Body of pancreas (tissue), 4 donors: Measurements from ENCODE around the gene GALNT2. TPM values are rescaled to one million over a fixed set of nuclear protein-coding genes. Genes with fewer than 3 reads are reported as not detected.

Source experiments
- ATAC-seq: fragments of 150-250 bp; one replicate; pipeline ENCODE4 v1.9.1; 2016
- DNase-seq, 4 donors: peaks; one replicate each; pipeline ENCODE4 v3.0.0-alpha.2; 2019
- H3K27ac ChIP-seq, 4 donors: fragments of 200-600 bp; sonication (generic); 1 replicate in 3 of 4; 2 replicates in 1 of 4; pipeline versions ENCODE4 v1.5.1 to v1.6.1; 2016 to 2019; ENCODE audit warnings: mild to moderate bottlenecking in 1 of 4, mixed read lengths in 1 of 4, moderate library complexity in 1 of 4
- H3K27me3 ChIP-seq, 2 donors: fragments of 200-600 bp; sonication (generic); one replicate each; pipeline ENCODE4 v1.6.0; 2016; ENCODE audit warnings: mild to moderate bottlenecking in 1 of 2
- H3K36me3 ChIP-seq, 2 donors: fragments of 200-600 bp; sonication (generic); replicated peaks in 1 of 2; 2 replicates each; pipeline ENCODE4 v1.5.1; 2016; ENCODE audit warnings: low read depth in 2 of 2; ENCODE audit not compliant: insufficient read depth in 1 of 2
- H3K4me1 ChIP-seq: fragments of 200-600 bp; sonication (generic); one replicate; pipeline ENCODE4 v1.6.0; 2016
- H3K4me3 ChIP-seq, 2 donors: fragments of 200-600 bp; sonication (generic); 1 replicate in 1 of 2; 2 replicates in 1 of 2; pipeline ENCODE4 v1.5.1; 2016 to 2019
- H3K9me3 ChIP-seq, 3 donors: fragments of 200-600 bp; sonication (generic); 1 replicate in 2 of 3; 2 replicates in 1 of 3; pipeline ENCODE4 v1.5.1; 2016
- CTCF ChIP-seq, 7 experiments: fragments of 450-650 bp in 4 of 7; fragments of 200-600 bp in 3 of 7; sonication (generic) in 3 of 7; IDR thresholded peaks; one replicate each; pipeline ENCODE4 v1.5.1; 2016 to 2019; ENCODE audit warnings: antibody characterized with exemption in 7 of 7
- POLR2A ChIP-seq, 3 donors: fragments of 450-650 bp; IDR thresholded peaks; one replicate each; pipeline ENCODE4 v1.6.1; 2016; ENCODE audit warnings: antibody characterized with exemption in 3 of 3, mild to moderate bottlenecking in 2 of 3
- WGBS, 2 donors: methylation state at CpG; one replicate each; pipeline ENCODE4 v1.1.5; 2017; 5-methylcytosine and 5-hydroxymethylcytosine counted together
- intact Hi-C: fragments of 100-400 bp; cut with DNase I; formaldehyde crosslinking; loops from one replicate; pipeline ENCODE4 v1.15.1; 2023
- total RNA-seq, 2 donors: library from RNA; depleted of rRNA; stranded (reverse); fragments of >200 nt; gene quantifications; one replicate each; pipeline ENCODE4 v1.1.0, GENCODE V29; 2016

The GALNT2 gene
- total RNA-seq, 2 donors from 2014 or later = 45.9 to 68.6 TPM

GRCh38 chr1:230231774-230232145, 164.7 kb downstream of the GALNT2 start:
- Histone ChIP-seq H3K36me3 (no peaks in the 10 kb centered on the region), H3K4me3 (no peak overlapping the region), H3K27me3 (no peaks in the 10 kb centered on the region), H3K27ac (peak overlapping the region; percentile 13 to 84 (median 70)), H3K4me1 (peaks cover 30% of the 10 kb centered on the region), H3K9me3 (no peaks in the 10 kb centered on the region)
- peak; percentile 83 to 91 (median 88) for DNase-seq
- peak in 2 of 3 donors; percentile 18 to 35 for TF ChIP-seq POLR2A (IDR thresholded peaks at IDR 0.05)
- no peak for TF ChIP-seq CTCF (IDR thresholded peaks at IDR 0.05)
- 29 to 43% methylated on average over 7 of the region's 7 CpGs for WGBS, 2 donors
- ATAC-seq = peak; percentile 88
- intact Hi-C loops = no loop called here

- Histone ChIP-seq H3K27ac (peak overlapping the region in 3 of 4 donors; percentile 60 to 84 (median 81)), H3K27me3 (no peaks in the 10 kb centered on the region), H3K4me1 (peaks cover 30% of the 10 kb centered on the region), H3K4me3 (no peak overlapping the region), H3K9me3 (no peaks in the 10 kb centered on the region), H3K36me3 (no peaks in the 10 kb centered on the region)
- WGBS, 2 donors = 80 to 81% methylated on average over 10 of the region's 10 CpGs
- no peak for TF ChIP-seq CTCF (IDR thresholded peaks at IDR 0.05)
- TF ChIP-seq POLR2A (IDR thresholded peaks at IDR 0.05) = no peak
- DNase-seq = no peak
- intact Hi-C loops = no loop called here
- no peak for ATAC-seq
These were observed 165.3 kb downstream of the GALNT2 start for GRCh38 chr1:230232371-230232771.

GRCh38 chr1:230233786-230234185, 166.7 kb downstream of the GALNT2 start:
- Histone ChIP-seq H3K27me3 (no peaks in the 10 kb centered on the region), H3K36me3 (peaks cover 0 to 3% of the 10 kb centered on the region in 2 donors), H3K4me3 (no peak overlapping the region), H3K27ac (no peak overlapping the region), H3K9me3 (no peaks in the 10 kb centered on the region), H3K4me1 (peaks cover 30% of the 10 kb centered on the region)
- DNase-seq (no peak), ATAC-seq (no peak)
- 89 to 91% methylated on average over 4 of the region's 4 CpGs for WGBS, 2 donors
- TF ChIP-seq CTCF (IDR thresholded peaks at IDR 0.05) = no peak
- no peak for TF ChIP-seq POLR2A (IDR thresholded peaks at IDR 0.05)
- intact Hi-C loops = no loop called here

GRCh38 chr1:230235876-230236275, 168.8 kb downstream of the GALNT2 start:
- WGBS, 2 donors = 88 to 91% methylated on average over 7 of the region's 7 CpGs
- H3K9me3 ChIP-seq = no peaks in the 10 kb centered on the region
- ATAC-seq = no peak
- no peak for DNase-seq
- TF ChIP-seq POLR2A (IDR thresholded peaks at IDR 0.05) = no peak
- no peak for TF ChIP-seq CTCF (IDR thresholded peaks at IDR 0.05)
- H3K27me3 ChIP-seq = no peaks in the 10 kb centered on the region
- intact Hi-C loops = no loop called here
- H3K4me3 ChIP-seq = no peak overlapping the region
- H3K27ac ChIP-seq = no peak overlapping the region
- peaks cover 0 to 3% of the 10 kb centered on the region in 2 donors for H3K36me3 ChIP-seq
- H3K4me1 ChIP-seq = peaks cover 13% of the 10 kb centered on the region

GRCh38 chr1:230236301-230237008, 169.4 kb downstream of the GALNT2 start:
- WGBS, 2 donors = 88 to 91% methylated on average over 11 of the region's 11 CpGs
- no peak for TF ChIP-seq CTCF (IDR thresholded peaks at IDR 0.05)
- TF ChIP-seq POLR2A (IDR thresholded peaks at IDR 0.05) = no peak
- Histone ChIP-seq H3K27ac (no peak overlapping the region), H3K27me3 (no peaks in the 10 kb centered on the region), H3K36me3 (peaks cover 0 to 3% of the 10 kb centered on the region in 2 donors), H3K9me3 (no peaks in the 10 kb centered on the region), H3K4me3 (no peak overlapping the region), H3K4me1 (peaks cover 7% of the 10 kb centered on the region)
- intact Hi-C loops = no loop called here
- ATAC-seq (no peak), DNase-seq (no peak)
